Effector memory CD4-positive, alpha-beta T cell (primary cell): Measurements from ENCODE around the gene ZFR2.

ENCODE experiments used
- DNase-seq, 3 donors: peaks; one replicate each; pipeline ENCODE4 v3.0.0-alpha.2; 2020
- H3K27ac ChIP-seq: 2 replicates; pipeline ENCODE4 v1.7.0; 2013; ENCODE audit warnings: mild to moderate bottlenecking, low read length, moderate library complexity; ENCODE audit not compliant: insufficient read depth, poor library complexity, severe bottlenecking
- H3K27me3 ChIP-seq: replicated peaks from 2 replicates; pipeline ENCODE4 v1.7.0; 2013; ENCODE audit warnings: mild to moderate bottlenecking, low read length; ENCODE audit not compliant: insufficient read depth, control insufficient read depth, poor library complexity, severe bottlenecking
- H3K36me3 ChIP-seq: 2 replicates; pipeline ENCODE4 v1.7.0; 2013; ENCODE audit warnings: mild to moderate bottlenecking, low read length, moderate library complexity; ENCODE audit not compliant: control insufficient read depth, insufficient read depth
- H3K4me1 ChIP-seq: 2 replicates; pipeline ENCODE4 v1.7.0; 2013; ENCODE audit warnings: low read length, mild to moderate bottlenecking; ENCODE audit not compliant: control insufficient read depth, insufficient read depth, poor library complexity, severe bottlenecking
- H3K4me3 ChIP-seq: 2 replicates; pipeline ENCODE4 v1.7.0; 2013; ENCODE audit warnings: low read length, low read depth, mild to moderate bottlenecking; ENCODE audit not compliant: insufficient read depth, poor library complexity, severe bottlenecking
- H3K9me3 ChIP-seq: 2 replicates; pipeline ENCODE4 v1.7.0; 2013; ENCODE audit warnings: mild to moderate bottlenecking, low read length, moderate library complexity; ENCODE audit not compliant: control insufficient read depth

The ZFR2 gene

DNA sequence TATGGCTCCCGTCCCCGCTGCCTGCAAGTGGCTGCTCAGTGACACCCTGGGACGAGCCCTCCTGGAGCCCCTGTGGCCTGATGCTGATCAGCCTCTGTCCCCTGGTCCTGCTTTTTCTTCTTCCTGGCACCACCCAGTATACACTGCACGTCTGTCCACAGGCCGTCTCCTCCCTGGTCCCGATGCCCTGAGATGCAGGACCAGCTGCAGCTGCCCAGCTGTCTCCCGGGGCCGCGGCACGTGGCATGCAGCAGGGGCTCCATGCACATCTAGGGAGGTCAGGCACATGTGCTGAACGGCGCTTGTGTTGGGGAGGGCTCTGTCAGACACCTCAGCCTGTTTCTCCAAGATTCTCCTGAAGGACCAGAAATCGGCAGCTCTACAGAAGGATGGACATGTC is 30.2 kb downstream of the ZFR2 start:
- no peak overlapping the region for H3K27ac ChIP-seq
- no peak for DNase-seq
- H3K36me3 ChIP-seq = no peaks in the 10 kb centered on the region
- H3K4me3 ChIP-seq = no peak overlapping the region
- H3K4me1 ChIP-seq = no peaks in the 10 kb centered on the region
- H3K9me3 ChIP-seq = no peaks in the 10 kb centered on the region
- no peaks in the 10 kb centered on the region for H3K27me3 ChIP-seq

DNA sequence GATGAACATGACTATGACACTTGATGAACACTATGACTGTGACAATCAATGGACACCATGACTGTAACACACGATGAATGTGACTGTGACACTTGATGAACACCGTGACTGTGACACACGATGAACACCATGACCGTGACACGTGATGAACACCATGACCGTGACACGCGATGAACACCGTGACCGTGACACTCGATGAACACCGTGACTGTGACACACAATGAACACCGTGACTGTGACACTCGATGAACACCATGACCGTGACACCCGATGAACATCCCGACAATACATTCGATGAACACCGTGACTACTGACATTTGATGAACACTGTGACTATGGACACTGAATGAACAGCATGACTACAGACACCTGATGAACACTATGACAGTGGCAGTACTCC is 30.9 kb downstream of the ZFR2 start:
- no peak overlapping the region for H3K4me3 ChIP-seq
- H3K4me1 ChIP-seq = no peaks in the 10 kb centered on the region
- H3K27me3 ChIP-seq = no peaks in the 10 kb centered on the region
- no peaks in the 10 kb centered on the region for H3K9me3 ChIP-seq
- no peaks in the 10 kb centered on the region for H3K36me3 ChIP-seq
- H3K27ac ChIP-seq = no peak overlapping the region
- DNase-seq = no peak

DNA sequence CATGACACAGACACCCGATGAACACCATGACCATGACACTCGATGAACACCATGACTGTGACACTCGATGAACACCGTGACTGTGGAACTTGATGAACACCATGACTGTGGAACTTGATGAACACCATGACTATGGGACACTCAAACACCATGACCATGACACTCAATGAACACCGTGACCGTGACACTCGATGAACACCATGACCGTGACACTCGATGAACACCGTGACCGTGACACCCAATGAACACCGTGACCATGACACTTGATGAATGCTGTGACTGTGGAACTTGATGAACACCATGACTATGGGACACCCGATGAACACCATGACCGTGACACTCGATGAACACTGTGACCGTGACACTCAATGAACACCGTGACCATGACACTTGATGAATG is 31.5 kb downstream of the ZFR2 start:
- H3K4me3 ChIP-seq = no peak overlapping the region
- H3K9me3 ChIP-seq = no peaks in the 10 kb centered on the region
- no peak overlapping the region for H3K27ac ChIP-seq
- no peak for DNase-seq
- no peaks in the 10 kb centered on the region for H3K27me3 ChIP-seq
- no peaks in the 10 kb centered on the region for H3K4me1 ChIP-seq
- H3K36me3 ChIP-seq = no peaks in the 10 kb centered on the region

DNA sequence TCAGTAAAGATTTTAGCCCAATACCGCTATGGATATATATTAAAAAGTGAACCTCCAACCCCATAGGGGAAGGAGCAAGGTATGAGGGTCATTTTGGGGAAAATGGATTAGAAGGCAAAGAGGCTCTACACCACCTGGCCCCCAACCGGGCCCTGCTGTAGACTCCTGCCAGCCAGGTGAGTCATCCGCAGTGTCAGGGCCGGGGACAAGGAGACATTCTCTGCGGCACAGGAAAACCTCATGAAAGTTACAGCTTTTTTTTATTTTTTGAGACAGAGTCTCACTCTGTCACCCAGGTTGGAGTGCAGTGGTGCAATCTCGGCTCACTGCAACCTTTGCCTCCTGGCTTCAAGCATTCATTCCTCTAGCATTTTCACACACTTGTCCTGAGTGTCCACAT is 32.0 kb downstream of the ZFR2 start:
- no peaks in the 10 kb centered on the region for H3K4me1 ChIP-seq
- peak in 1 of 3 donors; percentile 16 for DNase-seq
- no peaks in the 10 kb centered on the region for H3K36me3 ChIP-seq
- H3K27me3 ChIP-seq = no peaks in the 10 kb centered on the region
- H3K9me3 ChIP-seq = no peaks in the 10 kb centered on the region
- no peak overlapping the region for H3K4me3 ChIP-seq
- H3K27ac ChIP-seq = no peak overlapping the region

DNA sequence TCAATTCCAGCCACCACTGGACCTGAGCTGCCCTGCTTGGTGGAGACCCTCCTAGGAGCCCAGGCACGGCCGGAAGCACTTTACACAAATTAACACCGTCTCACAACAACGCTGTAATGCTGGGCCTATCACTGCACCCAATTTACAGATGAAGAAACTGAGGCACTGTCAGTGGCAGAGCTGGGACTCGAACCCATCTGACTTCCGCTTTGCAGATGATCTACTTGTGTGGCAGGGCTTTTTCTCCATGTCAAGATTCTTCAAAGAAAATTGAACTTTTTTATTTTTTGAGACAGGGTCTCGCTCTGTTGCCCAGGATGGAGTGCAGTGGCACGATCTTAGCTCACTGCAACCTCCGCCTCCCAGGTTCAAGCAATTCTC is 33.8 kb downstream of the ZFR2 start:
- no peak for DNase-seq
- Histone ChIP-seq H3K4me1 (no peaks in the 10 kb centered on the region), H3K4me3 (no peak overlapping the region), H3K9me3 (no peaks in the 10 kb centered on the region), H3K36me3 (no peaks in the 10 kb centered on the region), H3K27ac (no peak overlapping the region), H3K27me3 (no peaks in the 10 kb centered on the region)

DNA sequence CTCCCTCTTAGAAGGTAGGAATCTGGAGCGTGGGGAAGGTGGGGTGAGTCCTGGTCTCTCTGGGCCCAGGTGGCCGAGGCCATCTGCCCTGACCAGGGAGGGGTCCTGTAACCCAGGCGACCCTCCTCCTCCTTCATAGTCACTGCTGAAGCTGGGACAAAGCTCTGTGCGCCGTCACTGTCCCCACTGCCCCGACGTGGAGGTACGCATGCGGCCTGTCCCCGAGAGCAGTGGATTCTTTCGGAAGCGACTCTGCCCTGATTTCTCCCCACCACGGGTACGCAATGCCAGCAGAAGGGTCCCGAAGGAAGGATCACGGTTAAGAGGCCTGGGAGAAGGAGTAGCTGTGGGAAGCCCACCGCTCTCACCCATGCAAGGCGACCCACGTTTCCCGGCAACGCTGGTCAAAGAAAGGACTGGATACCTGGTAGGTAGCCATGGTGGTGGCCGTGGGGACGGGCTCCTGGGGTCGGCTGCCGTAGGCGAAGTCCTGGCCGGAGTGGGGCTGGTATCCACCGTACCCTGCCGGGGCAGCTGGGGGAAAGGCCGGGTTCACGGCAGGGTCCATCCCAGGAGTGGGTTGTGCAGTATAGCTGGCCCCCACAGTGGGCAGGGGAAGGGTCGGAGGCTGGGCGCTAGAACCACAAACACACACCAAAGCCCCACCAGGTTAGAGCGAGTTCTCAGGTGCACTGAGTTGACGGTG is 34.3 kb downstream of the ZFR2 start:
- no peak overlapping the region for H3K27ac ChIP-seq
- DNase-seq = no peak
- H3K36me3 ChIP-seq = no peaks in the 10 kb centered on the region
- H3K4me3 ChIP-seq = no peak overlapping the region
- H3K4me1 ChIP-seq = no peaks in the 10 kb centered on the region
- no peaks in the 10 kb centered on the region for H3K27me3 ChIP-seq
- H3K9me3 ChIP-seq = no peaks in the 10 kb centered on the region

DNA sequence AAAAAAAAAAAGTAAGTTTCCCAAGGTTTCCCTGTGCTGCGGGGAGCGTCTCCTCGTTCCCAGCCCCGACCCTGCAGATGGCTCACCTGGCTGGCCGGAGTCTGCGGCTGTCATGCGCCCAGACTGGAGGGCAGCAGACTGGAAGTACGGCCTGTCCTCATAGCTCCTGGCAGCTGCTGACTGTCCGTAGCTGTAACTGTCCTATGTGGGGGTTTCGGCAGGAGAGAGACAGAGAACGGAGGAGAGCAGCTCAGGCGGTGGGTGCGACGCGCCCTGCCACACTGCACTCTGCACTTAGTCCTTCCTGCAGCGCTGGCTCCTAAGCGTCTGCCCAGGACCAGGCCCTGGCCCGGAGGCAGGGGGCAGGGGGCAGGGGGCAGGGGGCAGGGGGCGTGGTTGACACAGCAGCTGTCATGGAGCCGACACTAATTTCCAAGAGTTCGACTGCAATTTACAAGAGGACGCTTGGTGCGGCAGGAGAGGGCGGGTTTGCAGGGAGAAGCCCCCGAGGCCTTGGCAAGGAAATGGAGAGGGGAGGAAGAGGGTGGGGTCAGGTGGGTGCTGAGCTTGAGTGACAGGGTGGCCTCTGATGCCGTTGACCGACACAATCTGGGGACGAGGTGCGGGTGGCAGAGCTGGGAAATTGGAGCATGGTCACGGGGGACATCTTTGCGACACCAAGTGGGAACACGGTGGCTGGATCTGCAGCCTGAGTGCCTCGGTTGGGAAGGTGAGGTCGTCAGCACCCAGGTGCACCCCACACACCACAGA is 35.1 kb downstream of the ZFR2 start:
- Histone ChIP-seq H3K4me1 (no peaks in the 10 kb centered on the region), H3K27ac (no peak overlapping the region), H3K9me3 (no peaks in the 10 kb centered on the region), H3K27me3 (no peaks in the 10 kb centered on the region), H3K4me3 (no peak overlapping the region), H3K36me3 (no peaks in the 10 kb centered on the region)
- DNase-seq = no peak

DNA sequence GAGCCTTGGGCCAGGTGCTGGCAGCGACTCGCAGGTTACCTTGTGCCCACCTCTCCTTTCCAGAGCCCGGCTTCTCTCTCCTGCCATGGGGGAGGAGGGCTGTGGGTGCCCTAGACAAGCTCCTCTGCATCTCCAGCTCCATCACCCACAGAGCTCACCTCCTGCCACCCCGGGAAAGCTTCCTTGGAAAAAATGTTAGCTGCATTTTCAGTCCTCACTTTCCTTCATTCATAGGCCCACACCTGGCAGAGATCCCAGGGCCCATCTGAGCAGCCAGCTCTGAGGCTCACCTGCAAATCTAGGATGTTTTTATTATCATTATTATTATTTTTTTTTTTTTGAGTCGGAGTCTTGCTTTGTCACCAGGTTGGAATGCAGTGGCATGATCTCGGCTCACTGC is 36.8 kb downstream of the ZFR2 start:
- H3K27ac ChIP-seq = no peak overlapping the region
- H3K27me3 ChIP-seq = no peaks in the 10 kb centered on the region
- no peak for DNase-seq
- no peak overlapping the region for H3K4me3 ChIP-seq
- H3K9me3 ChIP-seq = no peaks in the 10 kb centered on the region
- H3K4me1 ChIP-seq = no peaks in the 10 kb centered on the region
- H3K36me3 ChIP-seq = no peaks in the 10 kb centered on the region

DNA sequence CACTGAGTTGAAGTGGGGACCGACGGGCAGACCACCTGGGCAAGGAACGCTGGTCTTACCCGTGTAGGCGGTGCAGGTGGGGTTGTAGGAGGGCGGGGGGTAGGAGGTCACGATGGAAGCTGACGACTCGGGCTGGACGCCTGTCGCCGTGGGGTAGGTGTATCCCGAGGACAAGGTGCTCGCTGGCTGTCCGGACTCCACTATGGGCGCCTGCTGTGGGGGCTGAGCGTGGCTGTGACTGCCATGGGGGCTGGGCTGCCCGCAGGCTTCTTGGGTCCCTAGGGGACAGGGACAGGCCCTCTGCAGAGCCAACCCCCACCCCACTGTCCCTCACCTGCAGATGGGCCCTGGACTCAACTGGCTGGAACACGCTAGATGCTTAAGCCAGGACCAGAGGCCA is 37.2 kb downstream of the ZFR2 start:
- no peaks in the 10 kb centered on the region for H3K4me1 ChIP-seq
- H3K9me3 ChIP-seq = no peaks in the 10 kb centered on the region
- H3K4me3 ChIP-seq = no peak overlapping the region
- H3K27ac ChIP-seq = no peak overlapping the region
- DNase-seq = no peak
- no peaks in the 10 kb centered on the region for H3K36me3 ChIP-seq
- no peaks in the 10 kb centered on the region for H3K27me3 ChIP-seq
